HG03060 (cell line): ENCODE measurements around the gene YEATS4.

Experiments
- ATAC-seq: cut with Tn5 transposase; IDR thresholded peaks from one replicate; pipeline ENCODE4 v1.9.1; 2021; ENCODE audit warnings: low read depth, moderate number of reproducible peaks; ENCODE audit not compliant: unreplicated experiment

The YEATS4 gene

DNA sequence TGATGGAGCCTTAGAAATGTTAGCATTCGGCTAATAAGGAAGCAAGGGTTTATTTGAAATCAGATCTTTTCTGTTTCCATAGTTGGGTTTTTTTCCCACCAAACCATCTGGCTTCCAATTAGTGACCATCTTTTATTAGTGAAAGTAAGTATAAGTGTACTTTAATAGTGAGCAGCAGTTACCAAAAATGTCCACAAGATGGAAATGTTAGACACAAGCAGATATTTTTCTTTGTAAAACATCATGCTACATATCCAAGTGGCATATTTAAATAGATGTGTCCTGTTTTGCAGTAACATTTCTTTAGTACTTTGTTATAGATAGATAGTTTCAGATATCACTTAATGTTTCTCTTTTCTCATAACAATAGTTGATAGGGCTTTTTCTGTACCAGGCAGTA lies 28.8 kb downstream of the YEATS4 start:
- ATAC-seq = no peak

DNA sequence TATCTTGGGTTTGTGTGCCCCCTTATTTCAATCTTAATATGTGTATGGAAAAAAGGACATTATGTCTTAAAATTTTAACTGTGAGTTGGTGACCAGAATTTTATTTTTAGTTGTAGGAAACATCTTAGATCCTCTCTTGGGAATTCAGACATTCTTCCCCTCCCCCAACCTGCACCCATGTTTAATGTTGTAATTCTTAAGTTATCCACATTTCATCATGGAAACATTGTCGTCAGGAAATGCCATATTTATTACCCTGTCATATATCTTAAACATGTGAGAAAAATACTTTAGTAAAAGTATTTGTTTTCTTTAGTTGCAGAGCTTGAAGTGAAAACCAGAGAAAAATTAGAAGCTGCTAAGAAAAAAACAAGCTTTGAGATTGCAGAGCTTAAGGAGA lies 30.3 kb downstream of the YEATS4 start:
- no peak for ATAC-seq

DNA sequence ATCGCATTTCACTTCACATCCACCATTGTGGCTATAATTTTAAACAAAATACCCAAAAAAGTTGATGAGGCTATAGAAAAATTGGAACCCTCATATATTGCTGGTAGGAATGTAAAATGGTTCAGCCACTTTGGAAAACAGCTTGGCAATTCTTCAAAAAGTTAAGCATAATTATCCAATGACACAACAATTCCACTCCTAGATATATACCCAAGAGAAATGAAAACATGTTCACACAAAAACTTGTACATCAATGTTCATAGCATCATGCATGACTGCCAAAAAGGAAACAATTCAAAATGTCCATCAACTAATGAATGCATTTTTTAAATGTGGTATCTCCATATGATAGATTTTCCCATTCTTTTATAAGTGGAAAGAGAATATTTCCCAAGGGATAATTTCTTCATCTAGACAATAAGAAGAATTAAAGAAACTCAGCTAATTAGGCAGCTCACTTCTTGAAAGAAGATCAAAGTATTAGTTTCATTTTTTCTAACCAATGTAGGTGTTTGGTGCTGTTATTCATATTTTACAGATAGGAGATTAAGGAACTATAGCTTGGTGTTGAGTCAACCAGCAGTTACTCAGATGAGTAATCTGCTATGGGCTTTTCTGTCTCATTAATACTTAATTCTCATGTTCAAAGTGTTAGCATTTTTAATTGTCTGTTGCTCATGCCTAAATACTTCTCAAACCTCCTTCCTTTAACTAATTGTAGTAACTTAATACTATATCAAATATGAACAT lies 32.8 kb downstream of the YEATS4 start:
- no peak for ATAC-seq

DNA sequence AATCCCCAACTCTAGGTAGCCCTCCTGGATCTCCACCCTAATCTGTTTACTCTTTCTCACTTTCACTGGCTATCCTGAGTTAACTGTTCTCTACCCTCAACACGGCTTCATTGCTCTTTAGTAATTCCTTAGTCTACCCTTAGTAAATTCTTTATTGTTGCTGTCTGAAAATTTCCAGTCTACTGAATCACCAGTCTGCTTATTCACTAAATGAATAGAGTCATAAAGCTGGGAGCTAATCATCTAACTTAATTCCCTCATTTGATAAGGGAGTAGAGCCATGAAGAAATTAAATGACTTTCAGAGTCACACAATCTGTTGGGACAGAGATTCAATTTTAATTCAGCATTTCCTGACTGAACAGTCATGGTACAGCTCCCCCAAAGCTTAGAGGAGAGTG lies 36.5 kb downstream of the YEATS4 start:
- no peak for ATAC-seq

DNA sequence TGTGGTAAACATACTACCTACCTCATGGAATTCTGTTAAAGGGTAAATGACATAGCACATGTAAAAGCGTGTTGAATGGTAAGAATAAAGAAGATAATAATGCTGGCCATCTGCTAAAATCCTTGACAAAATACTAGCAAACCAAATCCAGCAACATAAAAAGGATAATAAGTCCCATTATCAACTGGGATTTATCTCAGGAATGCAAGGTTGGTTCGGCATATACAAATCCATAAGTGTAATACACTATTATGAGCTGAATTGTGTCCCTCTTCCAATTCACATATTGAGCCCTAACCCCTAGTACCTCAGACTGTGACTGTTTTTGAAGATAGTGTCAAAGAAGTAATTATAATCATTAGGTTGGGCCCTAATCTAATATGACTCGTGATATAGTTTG lies 37.4 kb downstream of the YEATS4 start:
- no peak for ATAC-seq

DNA sequence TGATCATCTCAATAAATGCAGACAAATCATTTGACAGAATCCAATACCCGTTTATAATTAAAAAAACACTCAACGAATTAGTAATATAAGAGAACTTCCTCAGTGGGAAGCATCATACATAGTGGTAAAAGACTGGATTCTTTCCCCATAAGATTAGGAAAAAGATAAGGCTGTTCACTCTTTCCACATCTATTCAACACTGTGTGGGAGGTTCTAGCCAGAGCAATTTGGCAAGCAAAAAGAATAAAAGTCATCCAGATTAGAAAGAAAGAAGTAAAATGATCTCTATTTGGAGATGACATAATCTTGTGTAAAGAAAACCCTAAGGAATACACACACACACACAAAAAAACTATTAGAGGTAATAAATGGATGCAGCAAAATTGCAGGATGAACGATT lies 38.4 kb downstream of the YEATS4 start:
- no peak for ATAC-seq

DNA sequence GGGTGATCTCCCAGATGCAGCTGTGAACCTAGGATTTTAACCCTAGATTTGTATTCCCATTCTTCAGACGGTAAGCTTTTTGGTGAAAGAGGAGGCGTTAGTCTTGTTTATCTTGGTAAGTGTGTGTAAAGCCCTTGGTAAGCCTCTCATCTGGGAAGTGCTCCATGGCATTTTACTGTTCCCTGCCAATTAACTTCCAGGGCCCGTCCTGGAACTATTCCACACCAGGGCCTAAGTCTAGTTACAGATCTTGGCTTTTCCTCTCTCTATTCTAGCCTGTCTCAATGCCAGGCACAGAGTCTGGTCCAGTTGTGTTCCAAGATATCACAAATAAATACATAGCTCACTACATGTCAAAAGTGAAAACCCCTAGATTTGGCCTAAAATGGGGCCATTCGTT lies 42.4 kb downstream of the YEATS4 start:
- ATAC-seq = no peak

DNA sequence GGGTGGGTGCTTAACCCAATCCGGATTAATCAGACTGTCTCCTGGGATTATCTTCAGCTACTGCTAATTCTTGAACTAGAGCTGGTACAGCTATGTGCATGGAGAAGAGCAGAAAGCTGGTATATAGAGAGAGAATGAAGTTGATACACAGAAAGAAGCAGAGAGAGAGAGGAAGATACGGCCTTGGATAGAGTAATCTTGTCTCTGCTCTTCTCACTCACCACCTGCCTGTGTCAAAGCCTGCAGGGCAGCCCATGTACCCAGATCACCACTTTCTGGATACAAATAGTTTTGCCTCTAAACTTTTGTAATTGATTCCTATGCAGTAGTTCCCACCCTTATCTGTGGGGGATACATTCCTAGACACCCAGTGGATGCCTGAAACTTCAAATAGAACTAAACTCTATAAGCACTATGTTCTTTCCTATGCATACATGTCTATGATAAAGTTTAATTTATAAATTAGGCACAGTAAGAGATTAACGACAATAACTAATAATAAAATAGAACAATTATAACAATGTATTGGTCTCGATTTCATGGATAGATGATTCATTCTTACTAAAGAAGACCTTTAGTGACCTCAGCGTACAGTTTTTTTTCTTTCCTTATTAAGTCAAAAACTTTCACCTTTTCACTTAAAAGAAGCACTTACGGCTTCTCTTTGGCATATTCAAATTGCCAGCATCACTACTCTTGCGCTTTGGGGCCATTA lies 45.5 kb downstream of the YEATS4 start:
- no peak for ATAC-seq

DNA sequence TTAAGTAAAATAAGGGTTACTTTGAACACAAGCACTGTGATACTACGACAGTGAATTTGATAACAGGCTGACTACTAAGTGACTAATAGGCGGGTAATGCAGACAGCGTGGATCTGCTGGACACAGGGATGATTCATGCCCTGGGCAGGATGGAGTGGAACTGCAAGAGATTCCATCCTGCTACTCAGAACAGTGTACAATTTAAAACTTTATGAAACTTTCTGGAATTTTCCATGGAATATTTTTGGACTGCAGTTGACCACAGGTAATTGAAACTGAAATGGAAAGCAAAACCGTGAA lies 46.0 kb downstream of the YEATS4 start:
- ATAC-seq = no peak

DNA sequence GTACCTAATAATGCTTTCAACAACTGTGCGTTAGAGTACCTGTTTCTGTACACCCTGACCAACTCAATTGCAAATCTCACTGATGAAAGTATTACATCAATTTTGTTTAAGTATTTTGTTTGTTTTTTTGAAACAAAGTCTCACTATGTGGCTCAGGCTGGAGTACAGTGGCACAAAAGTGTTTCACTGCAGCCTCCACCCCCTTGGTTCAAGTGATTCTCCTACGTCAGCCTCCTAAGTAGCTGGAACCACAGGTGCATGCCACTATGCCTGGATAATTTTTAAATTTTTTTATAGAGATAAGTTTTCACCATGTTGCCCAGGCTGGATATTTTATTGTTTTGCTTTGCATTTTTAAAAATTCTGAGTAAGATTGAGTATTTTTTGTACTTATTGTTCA lies 46.7 kb downstream of the YEATS4 start:
- no peak for ATAC-seq

DNA sequence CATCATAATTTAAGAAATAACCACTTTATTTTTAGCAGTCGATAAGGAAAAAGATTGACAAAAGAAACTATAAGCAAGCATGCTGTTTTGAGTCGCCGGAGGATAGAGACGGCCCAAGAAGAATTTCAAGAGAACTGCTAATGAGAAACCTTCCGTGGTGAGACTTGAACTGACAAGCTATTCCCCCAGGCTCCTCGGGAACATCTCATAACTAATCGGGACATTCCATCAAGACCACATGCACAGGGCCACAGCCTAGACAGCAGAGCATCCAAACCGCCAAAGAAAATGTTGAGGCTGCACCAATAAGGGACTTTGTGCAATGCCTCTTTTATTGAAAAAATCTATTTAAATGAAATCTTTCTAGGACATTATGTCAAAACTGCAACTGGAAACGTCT lies 51.0 kb downstream of the YEATS4 start:
- ATAC-seq = no peak

DNA sequence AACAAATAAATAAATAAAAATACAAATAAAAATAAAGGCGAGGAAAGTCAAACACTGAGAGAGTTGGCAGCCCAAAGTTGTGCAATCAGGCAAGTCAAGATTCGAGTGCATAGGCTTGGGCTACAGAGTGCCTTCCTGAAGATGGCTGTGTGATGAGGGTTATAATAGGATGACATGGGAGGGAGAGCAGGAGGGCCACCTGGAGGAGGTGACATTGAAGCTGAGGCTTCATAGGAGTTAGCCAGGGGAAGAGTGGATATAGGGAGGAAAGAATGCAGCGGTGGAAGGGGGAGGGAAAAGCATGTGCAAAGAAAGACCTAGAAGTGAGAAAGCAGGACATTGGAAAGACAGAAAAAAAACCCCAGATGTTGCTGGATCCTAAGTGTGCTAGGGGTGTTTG lies 53.1 kb downstream of the YEATS4 start:
- no peak for ATAC-seq

DNA sequence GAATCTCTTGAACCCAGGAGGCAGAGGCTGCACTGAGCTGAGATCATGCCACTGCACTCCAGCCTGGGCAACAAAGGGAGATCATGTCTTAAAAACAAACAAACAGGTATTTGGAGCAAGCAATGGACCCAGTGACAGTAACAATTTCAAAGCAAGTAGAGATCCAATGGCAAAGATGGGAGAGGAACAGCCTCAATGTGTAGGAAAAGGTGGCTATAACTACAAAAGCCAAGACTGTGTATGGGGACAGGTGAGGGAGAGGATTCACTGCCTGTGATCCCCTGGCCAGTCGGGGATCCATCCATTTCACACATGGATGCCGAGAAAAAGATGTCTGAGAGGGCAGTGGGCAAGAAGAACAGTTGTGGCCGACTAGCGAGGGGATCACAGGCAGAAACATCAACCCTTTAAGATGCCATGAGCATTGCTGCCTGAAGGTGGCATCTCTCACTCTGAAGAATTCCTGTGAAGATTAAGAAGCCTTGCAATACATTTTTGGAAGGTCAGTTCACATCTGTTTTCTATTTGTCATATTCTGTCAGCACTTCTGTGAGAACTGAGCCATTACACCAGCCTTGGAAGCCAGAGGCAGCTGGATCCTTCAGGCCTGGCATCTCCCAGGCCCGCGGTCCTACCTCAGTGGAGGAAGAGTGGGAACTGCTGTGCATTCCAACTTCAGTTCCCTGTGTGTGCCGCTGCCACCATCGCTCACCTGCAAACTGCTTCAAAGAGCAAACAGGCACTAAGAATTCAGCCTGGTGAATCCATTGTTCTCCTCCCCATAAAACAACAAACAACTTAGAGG lies 56.1 kb downstream of the YEATS4 start:
- ATAC-seq = no peak

DNA sequence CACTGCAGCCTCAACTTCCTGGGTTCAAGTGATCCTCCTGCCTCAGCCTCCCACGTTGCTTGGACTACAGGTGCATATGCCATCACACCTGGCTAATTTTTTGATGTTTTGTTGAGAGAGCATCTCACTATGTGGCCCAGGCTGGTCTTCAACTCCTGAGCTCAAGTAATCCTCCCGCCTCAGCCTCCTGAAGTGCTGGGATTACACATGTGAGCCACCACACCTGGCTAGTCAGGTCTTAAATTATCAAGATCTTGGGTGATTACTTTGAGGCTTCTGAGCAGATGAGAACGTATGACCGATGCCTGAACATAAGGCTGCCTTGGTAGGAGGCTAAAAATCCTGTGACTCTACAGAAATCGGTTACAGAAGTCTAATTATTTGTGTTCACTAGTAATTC lies 57.7 kb downstream of the YEATS4 start:
- no peak for ATAC-seq

DNA sequence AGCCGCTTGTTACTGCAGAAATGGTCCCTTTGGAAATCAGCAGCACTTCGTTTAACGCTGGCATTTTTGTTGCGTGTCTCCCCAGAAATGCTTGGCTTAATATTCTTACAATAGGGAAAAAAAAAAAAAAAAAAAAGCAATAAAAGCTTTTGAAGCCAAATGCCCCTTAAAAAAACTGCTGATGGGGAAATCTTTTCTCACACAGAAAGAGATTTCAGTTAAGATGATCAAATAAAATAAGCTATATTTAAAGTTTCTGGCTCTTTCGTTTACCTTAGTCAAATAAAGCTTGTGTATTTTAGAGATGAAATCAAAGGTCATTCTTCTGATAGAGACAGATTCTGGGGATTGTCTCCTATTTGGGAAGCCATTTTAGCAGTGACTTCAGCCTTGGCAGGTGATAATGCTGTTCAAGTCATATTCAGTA lies 58.2 kb downstream of the YEATS4 start:
- ATAC-seq = no peak

DNA sequence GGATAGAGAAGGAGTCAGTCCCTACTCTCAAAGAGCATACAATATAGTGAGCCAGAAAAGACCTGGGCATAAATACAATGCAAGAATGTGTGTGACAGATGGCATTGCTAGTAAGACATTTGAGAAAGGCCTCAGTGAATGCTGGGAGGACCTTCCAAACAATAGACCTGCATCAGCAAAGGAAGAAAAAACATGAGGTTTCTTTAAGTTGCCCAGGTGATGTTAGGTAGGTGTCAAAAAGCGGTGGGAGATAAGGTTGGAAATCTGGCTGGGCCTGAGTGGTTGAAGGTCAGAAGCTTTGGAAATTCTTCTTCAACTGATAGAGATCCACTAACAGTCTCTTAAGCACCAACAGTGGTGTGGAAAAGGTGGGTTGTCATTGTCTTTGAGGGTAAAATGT lies 60.2 kb downstream of the YEATS4 start:
- no peak for ATAC-seq

DNA sequence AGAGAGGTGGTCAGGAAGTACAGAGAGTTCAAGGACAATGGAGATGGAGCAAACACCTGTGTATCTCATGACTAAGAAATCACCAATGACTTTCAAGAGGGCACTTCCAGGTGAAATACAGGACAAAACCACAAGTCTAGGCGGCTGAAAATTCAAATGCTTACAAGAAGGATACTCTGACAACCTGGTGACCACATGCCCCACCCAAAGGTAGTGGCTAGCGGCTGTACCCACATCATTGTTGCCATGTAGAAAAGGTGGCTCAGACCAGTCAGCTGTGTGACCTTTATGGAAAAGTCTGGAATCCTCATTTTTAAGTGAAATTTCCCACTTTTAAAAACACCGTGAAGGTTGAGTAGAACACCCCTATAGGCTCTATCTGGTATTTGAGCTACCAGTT lies 62.0 kb downstream of the YEATS4 start:
- ATAC-seq = no peak

DNA sequence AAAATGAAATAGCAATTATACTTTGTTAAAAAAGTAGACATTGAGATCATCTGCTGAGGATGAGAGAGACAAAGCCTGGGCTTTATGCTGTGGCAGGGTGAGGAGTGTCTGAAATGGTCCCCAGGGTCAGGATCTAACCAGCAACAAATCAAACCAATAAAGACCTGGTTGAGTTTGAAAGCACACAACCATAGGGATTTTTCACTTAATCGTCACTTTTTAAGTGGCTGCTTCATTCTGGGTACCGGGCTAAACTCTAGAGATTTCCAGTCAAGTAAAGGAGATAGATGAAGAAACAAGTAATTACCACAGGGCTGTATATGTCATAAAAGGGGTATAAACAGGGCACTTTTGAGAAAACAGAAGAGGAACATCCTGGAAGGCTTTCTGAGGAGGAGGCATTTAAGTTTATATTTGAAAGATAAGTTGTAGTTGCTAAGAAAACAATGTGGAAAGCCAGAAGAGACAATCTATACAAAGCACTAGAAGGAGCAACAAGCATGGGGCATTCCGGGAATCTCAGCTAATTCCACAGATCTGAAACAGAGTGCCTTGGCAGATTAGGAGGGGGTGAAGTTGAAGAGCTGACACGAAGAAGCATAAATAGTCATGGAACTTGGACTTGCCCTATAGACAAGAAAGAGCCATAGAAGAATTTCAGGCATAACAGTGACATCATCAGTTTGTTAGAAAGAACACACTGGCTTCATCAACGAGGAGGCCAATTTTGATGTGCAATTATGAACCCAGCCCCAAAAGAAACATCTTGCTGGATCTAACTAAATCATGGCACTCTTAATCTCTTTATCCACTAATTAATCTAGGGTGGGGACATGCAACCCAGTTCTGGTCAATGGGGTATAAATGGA lies 63.7 kb downstream of the YEATS4 start:
- no peak for ATAC-seq

DNA sequence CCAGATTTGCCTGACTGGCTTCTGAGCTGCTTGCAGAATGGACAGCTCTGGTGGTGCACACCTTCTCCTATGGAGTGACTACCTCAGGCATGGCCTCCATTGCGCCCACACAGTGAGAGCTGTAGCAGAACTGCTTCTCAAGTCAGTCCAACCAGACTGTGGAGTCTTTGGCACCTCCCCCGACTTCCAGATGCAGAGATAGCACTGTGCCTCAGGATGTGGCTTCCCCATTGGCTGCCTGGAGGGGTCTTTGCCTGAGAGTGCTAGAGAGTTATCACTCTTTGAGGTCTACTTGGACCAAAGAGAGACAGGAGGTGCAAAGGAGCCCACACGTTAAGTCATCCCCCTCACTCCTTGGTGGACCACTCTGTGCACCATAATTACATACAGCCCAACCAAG lies 65.9 kb downstream of the YEATS4 start:
- no peak for ATAC-seq

DNA sequence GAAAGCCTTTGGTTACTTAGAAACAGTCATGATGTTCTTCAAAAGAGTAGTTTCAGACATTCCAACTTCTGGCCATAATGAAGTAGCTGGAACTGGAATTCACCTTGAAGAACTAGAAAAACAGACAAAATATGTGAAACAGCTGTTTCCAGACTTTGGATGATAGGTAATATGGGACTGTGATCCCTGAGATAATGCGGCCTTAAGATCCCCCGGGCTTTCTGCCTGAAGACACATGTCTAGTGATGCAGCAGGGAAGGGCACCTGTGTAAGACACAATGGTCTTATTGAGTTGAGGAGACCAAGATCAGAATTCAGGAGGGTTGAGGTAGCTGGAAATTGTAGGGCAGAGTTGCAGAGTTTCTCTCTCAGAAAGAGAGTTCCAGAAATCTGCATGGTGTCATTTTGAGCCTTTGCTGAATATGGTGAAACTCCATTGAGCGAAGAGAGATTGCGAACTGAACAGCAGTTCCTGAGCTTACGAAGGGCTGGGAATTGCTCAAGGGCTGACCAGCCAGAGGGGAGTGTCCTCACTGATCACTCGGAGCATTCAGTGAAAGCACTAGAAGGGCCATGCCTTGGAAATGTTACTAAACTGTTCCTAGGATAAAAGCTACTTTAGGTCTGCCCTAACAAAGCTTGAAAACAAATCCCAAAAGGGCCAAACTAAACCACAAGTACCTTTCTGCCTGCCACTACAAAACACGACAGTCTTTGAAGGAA lies 69.0 kb downstream of the YEATS4 start:
- ATAC-seq = no peak
